ENCODE data around the gene SOCS2.

SOCS2 gene

GRCh38 chr12:93583627-93584392 lies 11.3 kb downstream of the SOCS2 start:
- TF ChIP-seq TAF1 (IDR thresholded peaks at IDR 0.05; ENCODE audit: borderline replicate concordance, insufficient read depth, low read length) (no peak), POLR2AphosphoS5 (IDR thresholded peaks at IDR 0.05; ENCODE audit: low read depth, low read length) (no peak), SIN3A (IDR thresholded peaks at IDR 0.05; ENCODE audit: borderline replicate concordance, insufficient read depth, low read length) (no peak), REST (IDR thresholded peaks at IDR 0.05; ENCODE audit: insufficient read depth in 1 of 2, low read depth in 2 of 2, low read length in 2 of 2) (no peak), FOXP2 (optimal IDR thresholded peaks at IDR 0.05; ENCODE audit: borderline replicate concordance, extremely low read depth, extremely low read length, insufficient read depth) (no peak)

GRCh38 chr12:93585247-93585646 lies 12.8 kb downstream of the SOCS2 start:
- TF ChIP-seq SIN3A (IDR thresholded peaks at IDR 0.05; ENCODE audit: borderline replicate concordance, insufficient read depth, low read length) (no peak), TAF1 (IDR thresholded peaks at IDR 0.05; ENCODE audit: borderline replicate concordance, insufficient read depth, low read length) (no peak), FOXP2 (optimal IDR thresholded peaks at IDR 0.05; ENCODE audit: borderline replicate concordance, extremely low read depth, extremely low read length, insufficient read depth) (no peak), POLR2AphosphoS5 (IDR thresholded peaks at IDR 0.05; ENCODE audit: low read depth, low read length) (no peak), REST (IDR thresholded peaks at IDR 0.05; ENCODE audit: insufficient read depth in 1 of 2, low read depth in 2 of 2, low read length in 2 of 2) (no peak)

- TF ChIP-seq REST (IDR thresholded peaks at IDR 0.05; ENCODE audit: insufficient read depth in 1 of 2, low read depth in 2 of 2, low read length in 2 of 2) (no peak), TAF1 (IDR thresholded peaks at IDR 0.05; ENCODE audit: borderline replicate concordance, insufficient read depth, low read length) (no peak), FOXP2 (optimal IDR thresholded peaks at IDR 0.05; ENCODE audit: borderline replicate concordance, extremely low read depth, extremely low read length, insufficient read depth) (no peak), SIN3A (IDR thresholded peaks at IDR 0.05; ENCODE audit: borderline replicate concordance, insufficient read depth, low read length) (no peak), POLR2AphosphoS5 (IDR thresholded peaks at IDR 0.05; ENCODE audit: low read depth, low read length) (no peak)
Observed at GRCh38 chr12:93587611-93588010, 15.1 kb downstream of the SOCS2 start.

- TF ChIP-seq FOXP2 (optimal IDR thresholded peaks at IDR 0.05; ENCODE audit: borderline replicate concordance, extremely low read depth, extremely low read length, insufficient read depth) (no peak), REST (IDR thresholded peaks at IDR 0.05; ENCODE audit: insufficient read depth in 1 of 2, low read depth in 2 of 2, low read length in 2 of 2) (no peak), POLR2AphosphoS5 (IDR thresholded peaks at IDR 0.05; ENCODE audit: low read depth, low read length) (no peak), SIN3A (IDR thresholded peaks at IDR 0.05; ENCODE audit: borderline replicate concordance, insufficient read depth, low read length) (no peak), TAF1 (IDR thresholded peaks at IDR 0.05; ENCODE audit: borderline replicate concordance, insufficient read depth, low read length) (no peak)
Observed at GRCh38 chr12:93589081-93589480, 16.6 kb downstream of the SOCS2 start.

Measured in PFSK-1 (cell line).